Left lung (tissue), 10 donors: ENCODE results near the gene EFNA4. TPM values are rescaled to one million over a fixed set of nuclear protein-coding genes. Genes with fewer than 3 reads are reported as not detected.
A peak's percentile ranks its signal among the peaks of the same experiment; 100 is the strongest.

Source experiments
- ATAC-seq: fragments of 200-7000 bp; cut with Tn5 transposase; one replicate; pipeline ENCODE4 v1.9.1; 2020; ENCODE audit warnings: moderate library complexity
- DNase-seq, 4 donors: peaks; one replicate each; pipeline ENCODE4 v3.0.0-alpha.2; 2013 to 2020
- H3K27ac ChIP-seq, 2 donors: fragments of 200-600 bp; sonication (generic) in 1 of 2; one replicate each; pipeline versions ENCODE4 v1.5.0 to v1.8.0; 2020 to 2021
- H3K27me3 ChIP-seq, 2 donors: fragments of 200-600 bp; sonication (generic) in 1 of 2; one replicate each; pipeline versions ENCODE4 v1.5.0 to v1.8.0; 2020 to 2021
- H3K36me3 ChIP-seq, 2 donors: fragments of 200-600 bp; sonication (generic) in 1 of 2; one replicate each; pipeline versions ENCODE4 v1.5.0 to v1.8.0; 2020 to 2021
- H3K4me1 ChIP-seq, 2 donors: fragments of 200-600 bp; one replicate each; pipeline ENCODE4 v1.8.0; 2021
- H3K4me3 ChIP-seq, 2 donors: fragments of 200-600 bp; sonication (generic) in 1 of 2; one replicate each; pipeline versions ENCODE4 v1.5.0 to v1.8.0; 2020 to 2021; ENCODE audit warnings: mild to moderate bottlenecking in 1 of 2
- H3K9me3 ChIP-seq, 2 donors: fragments of 200-600 bp; sonication (generic) in 1 of 2; one replicate each; pipeline versions ENCODE4 v1.5.0 to v1.8.0; 2020 to 2021
- CTCF ChIP-seq, 2 donors: fragments of 200-600 bp; sonication (generic) in 1 of 2; IDR thresholded peaks; one replicate each; pipeline versions ENCODE4 v1.5.0 to v1.8.0; 2021; ENCODE audit warnings: antibody characterized with exemption in 2 of 2
- intact Hi-C, 2 donors: fragments of 100-400 bp; cut with DNase I; formaldehyde crosslinking; loops; one replicate each; pipeline versions ENCODE4 v1.11.2 to v1.14.2; 2022
- polyA plus RNA-seq, 6 donors: library from polyadenylated mRNA; unstranded; fragments of 120-200 nt; gene quantifications; one replicate each; pipeline ENCODE4 v1.2.1, GENCODE V29; 2013; ENCODE audit not compliant: insufficient read length in 6 of 6
- total RNA-seq, 2 donors: library from RNA; stranded (reverse); fragmentation: NEBNext Ultra II Directional; extraction: Animal tissue kit (Norgen Biotek cat#: 25700); gene quantifications; one replicate each; pipeline ENCODE4 v1.2.1, GENCODE V29; 2021
- donor health status: DM: no; HTN: yes; CAD: no.
- donor health status: DM: no; HTN: no; CAD: no.

Gene EFNA4
- total and polyA plus RNA-seq, 8 donors = 8.6 to 23.1 (median 21.8) TPM

DNA sequence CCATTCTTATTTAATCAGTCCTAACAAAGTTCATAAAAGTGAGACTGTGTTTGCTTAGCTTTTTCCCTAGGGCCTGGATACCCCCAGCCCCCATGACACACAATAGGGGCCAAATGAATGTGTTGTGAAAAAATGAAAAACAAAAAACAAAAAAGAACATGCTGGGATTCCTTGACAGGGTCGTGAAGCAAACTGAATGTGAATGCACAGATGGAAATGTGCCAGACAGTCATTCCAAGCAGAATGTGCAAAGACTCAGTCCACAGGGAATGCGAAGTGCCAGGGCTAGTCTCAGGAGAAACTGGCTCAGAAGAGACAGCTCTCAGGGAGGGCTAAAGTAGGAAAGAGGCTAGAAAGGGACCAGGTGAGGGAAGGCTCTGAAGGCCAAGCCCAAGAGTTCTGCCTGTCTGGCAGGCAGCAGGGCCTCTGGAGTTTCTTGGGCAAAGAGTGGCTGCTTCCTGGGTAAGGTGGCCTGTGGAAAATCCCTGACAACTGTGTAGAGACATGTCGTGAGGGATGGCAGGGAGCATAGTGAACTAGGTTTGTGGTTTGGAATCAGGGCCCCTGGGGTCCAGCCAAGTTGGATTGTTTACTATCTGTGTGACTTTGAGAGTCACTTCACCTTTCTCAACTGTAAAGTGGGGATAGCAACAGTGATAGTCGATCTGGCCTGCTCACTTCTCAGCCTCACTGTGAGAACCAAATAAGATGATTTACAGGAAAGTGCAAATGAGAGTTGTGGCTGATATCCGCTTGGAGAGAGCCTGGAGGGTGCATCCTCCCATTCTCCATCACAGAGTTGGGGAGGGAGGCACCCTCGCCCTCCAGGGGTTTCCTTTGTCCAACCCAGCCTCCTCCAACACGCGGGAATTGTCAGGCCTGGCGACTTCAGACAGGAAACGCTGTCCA is 13.6 kb upstream of the EFNA4 start:
- peak overlapping the region; percentile 84 to 97 for H3K27ac ChIP-seq
- peak overlapping the region; percentile 78 to 95 for H3K4me3 ChIP-seq
- peak; percentile 1 for ATAC-seq
- peaks cover 15 to 48% of the 10 kb centered on the region in 2 donors for H3K4me1 ChIP-seq
- peak in 1 of 4 donors; percentile 15 for DNase-seq
- no peak for TF ChIP-seq CTCF (IDR thresholded peaks at IDR 0.05)
- no peaks in the 10 kb centered on the region for H3K27me3 ChIP-seq
- intact Hi-C loops = no loop called here
- H3K36me3 ChIP-seq = peaks cover 0 to 14% of the 10 kb centered on the region in 2 donors
- H3K9me3 ChIP-seq = no peaks in the 10 kb centered on the region

DNA sequence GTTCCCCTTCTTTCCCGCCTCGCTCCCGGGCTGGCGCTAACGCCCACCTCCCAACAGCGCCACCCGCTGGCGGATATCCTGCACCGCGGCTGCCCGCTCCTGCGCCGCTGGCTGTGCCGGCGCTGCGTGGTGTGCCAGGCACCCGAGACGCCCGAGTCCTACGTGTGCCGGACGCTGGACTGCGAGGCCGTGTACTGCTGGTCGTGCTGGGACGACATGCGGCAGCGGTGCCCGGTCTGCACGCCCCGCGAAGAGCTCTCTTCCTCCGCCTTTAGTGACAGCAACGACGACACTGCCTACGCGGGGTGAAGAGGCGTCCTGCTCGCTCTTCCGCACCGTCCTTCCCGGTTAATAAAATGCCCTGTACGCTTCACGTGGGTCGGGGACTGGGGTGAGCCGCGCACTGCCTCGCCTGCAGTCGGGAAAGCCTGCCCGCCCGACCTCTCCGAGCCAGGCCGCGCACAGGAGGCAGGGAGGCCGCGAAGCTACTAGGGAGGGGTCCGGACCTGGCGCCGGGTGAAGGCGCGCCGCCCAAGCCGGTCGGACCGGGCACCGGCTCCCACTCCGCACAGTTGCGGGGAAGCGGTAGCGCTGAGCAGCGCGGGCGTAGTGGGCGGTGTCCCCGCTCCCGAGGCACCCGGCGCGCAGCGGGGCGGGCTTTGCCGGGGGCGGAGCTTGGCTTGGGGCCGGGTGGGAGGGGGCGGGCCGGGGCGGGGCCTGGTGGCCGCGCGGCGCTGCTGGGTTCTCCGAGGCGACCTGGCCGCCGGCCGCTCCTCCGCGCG is 12.8 kb upstream of the EFNA4 start, which contains the start of gene ADAM15:
TSS of gene ADAM15 (plus strand) at position 757 of the 782 bp plus-strand sequence. CDS start 71 bp downstream, outside the sequence.
- peak within 1 kb of the TSS; percentile 84 to 97 for H3K27ac ChIP-seq
- no peaks in the 10 kb centered on the region for H3K27me3 ChIP-seq
- H3K36me3 ChIP-seq = peaks cover 0 to 22% of the 10 kb centered on the region in 2 donors
- H3K4me3 ChIP-seq = peak within 1 kb of the TSS; percentile 78 to 95
- ATAC-seq (peak; percentile 87), DNase-seq (peak; percentile 67 to 98 (median 85))
- peaks cover 15 to 42% of the 10 kb centered on the region in 2 donors for H3K4me1 ChIP-seq
- intact Hi-C loops = no loop called here
- H3K9me3 ChIP-seq = no peaks in the 10 kb centered on the region
- TF ChIP-seq CTCF (IDR thresholded peaks at IDR 0.05) = peak; percentile 88 to 98

GRCh38 chr1:155051342-155051776 is 12.2 kb upstream of the EFNA4 start:
- DNase-seq (peak in 1 of 4 donors; percentile 17), ATAC-seq (peak; percentile 1)
- no peaks in the 10 kb centered on the region for H3K9me3 ChIP-seq
- no peak for TF ChIP-seq CTCF (IDR thresholded peaks at IDR 0.05)
- H3K27ac ChIP-seq = peak overlapping the region; percentile 81 to 97
- H3K36me3 ChIP-seq = peaks cover 0 to 28% of the 10 kb centered on the region in 2 donors
- H3K4me3 ChIP-seq = peak overlapping the region; percentile 78 to 95
- H3K27me3 ChIP-seq = no peaks in the 10 kb centered on the region
- H3K4me1 ChIP-seq = peaks cover 15 to 42% of the 10 kb centered on the region in 2 donors
- intact Hi-C loops = no loop called here

DNA sequence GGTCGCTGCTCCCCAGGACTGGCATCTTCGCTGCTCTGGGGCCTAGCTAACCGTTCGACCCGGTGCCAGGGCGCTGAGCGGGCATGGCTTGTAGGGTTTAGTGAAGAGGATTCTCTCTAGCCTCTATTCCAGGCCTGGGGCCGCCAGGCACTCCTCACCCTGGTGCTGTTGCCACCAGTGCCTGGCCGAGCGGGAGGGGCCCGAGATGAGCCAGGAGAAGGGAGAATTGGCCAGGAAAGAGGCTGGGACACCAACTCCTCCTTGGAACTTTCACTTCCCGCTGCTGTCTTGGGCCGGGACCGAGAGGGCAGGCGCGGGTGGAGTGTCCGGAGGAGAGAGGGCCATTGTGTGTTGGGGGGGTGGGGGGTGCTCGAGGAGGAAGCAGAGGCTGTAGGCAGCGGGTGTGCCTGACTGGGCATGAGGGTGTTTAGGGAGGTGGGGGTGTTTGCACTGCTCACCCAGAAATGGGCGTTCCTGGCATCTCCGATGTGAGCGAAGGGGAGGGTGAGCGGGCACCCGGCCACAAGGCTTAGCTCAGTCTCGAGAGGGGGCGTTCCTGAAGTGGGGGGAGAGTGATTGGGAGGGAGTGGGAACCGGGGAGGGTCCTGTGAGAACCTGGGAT is 11.7 kb upstream of the EFNA4 start:
- no peaks in the 10 kb centered on the region for H3K27me3 ChIP-seq
- H3K4me3 ChIP-seq = peak overlapping the region; percentile 78 to 95
- peaks cover 0 to 34% of the 10 kb centered on the region in 2 donors for H3K36me3 ChIP-seq
- H3K9me3 ChIP-seq = no peaks in the 10 kb centered on the region
- DNase-seq (peak; percentile 18 to 85 (median 74)), ATAC-seq (peak; percentile 50)
- no peak for TF ChIP-seq CTCF (IDR thresholded peaks at IDR 0.05)
- intact Hi-C loops = no loop called here
- H3K27ac ChIP-seq = peak overlapping the region; percentile 81 to 97
- peaks cover 15 to 42% of the 10 kb centered on the region in 2 donors for H3K4me1 ChIP-seq
